Upper lobe of left lung (tissue), 4 donors: ENCODE results near the gene MS4A10.

Experiments
- EP300 ChIP-seq, 4 donors: sonication (generic); formaldehyde crosslinking; IDR thresholded peaks; one replicate each; pipeline ENCODE4 v1.5.1; 2017; ENCODE audit warnings: antibody characterized with exemption in 4 of 4, control low read depth in 2 of 4
- POLR2A ChIP-seq, 4 donors: fragments of 450-650 bp; IDR thresholded peaks; one replicate each; pipeline ENCODE4 v1.5.1; 2016 to 2017; ENCODE audit warnings: antibody characterized with exemption in 4 of 4, mild to moderate bottlenecking in 2 of 4
- TF ChIP-seq, protein P1 (sequence below), 6 experiments: fragments of 450-650 bp in 4 of 6; fragments of 200-600 bp in 2 of 6; sonication (generic) in 2 of 6; IDR thresholded peaks; one replicate each; pipeline ENCODE4 v1.5.1; 2016 to 2019; ENCODE audit warnings: antibody characterized with exemption in 6 of 6

DNA sequence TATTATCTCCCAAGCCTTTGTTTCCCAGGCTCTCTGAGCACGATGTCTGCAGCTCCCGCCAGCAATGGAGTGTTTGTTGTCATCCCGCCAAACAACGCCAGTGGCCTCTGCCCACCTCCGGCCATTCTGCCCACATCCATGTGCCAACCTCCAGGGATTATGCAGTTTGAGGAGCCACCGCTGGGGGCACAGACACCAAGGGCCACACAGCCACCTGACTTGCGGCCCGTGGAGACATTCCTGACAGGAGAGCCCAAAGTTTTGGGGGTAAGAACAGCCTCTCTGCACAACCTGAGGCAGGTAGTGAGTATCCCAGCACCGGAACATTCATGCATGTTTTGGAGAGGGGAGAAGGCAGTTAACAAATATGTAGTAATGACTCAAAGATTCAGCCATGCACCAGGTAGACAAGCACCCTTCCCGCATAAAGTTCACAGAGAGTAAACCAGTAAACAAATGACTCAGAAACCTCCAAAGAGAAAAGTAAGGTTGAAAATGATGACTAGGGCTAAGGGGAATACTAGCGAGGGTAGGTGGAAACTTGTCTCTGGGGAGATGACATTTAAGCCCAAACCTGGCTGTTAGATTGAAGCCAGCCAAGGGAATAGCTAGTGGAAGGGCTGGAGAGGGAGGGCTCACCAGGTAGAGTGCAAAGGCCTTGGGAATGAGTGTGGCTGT lies 21.3 kb upstream of the MS4A10 start:
- TF ChIP-seq POLR2A (IDR thresholded peaks at IDR 0.05) (no peak), EP300 (IDR thresholded peaks at IDR 0.05) (no peak)
- TF ChIP-seq, protein P1, sequence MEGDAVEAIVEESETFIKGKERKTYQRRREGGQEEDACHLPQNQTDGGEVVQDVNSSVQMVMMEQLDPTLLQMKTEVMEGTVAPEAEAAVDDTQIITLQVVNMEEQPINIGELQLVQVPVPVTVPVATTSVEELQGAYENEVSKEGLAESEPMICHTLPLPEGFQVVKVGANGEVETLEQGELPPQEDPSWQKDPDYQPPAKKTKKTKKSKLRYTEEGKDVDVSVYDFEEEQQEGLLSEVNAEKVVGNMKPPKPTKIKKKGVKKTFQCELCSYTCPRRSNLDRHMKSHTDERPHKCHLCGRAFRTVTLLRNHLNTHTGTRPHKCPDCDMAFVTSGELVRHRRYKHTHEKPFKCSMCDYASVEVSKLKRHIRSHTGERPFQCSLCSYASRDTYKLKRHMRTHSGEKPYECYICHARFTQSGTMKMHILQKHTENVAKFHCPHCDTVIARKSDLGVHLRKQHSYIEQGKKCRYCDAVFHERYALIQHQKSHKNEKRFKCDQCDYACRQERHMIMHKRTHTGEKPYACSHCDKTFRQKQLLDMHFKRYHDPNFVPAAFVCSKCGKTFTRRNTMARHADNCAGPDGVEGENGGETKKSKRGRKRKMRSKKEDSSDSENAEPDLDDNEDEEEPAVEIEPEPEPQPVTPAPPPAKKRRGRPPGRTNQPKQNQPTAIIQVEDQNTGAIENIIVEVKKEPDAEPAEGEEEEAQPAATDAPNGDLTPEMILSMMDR (IDR thresholded peaks at IDR 0.05): peak in 1 of 6 experiments; percentile 11
